ENCODE results near the gene ISX. TPM values are rescaled to one million over a fixed set of nuclear protein-coding genes. Genes with fewer than 3 reads are reported as not detected.

Gene ISX
- total RNA-seq, 1 donor from 2014 or later = not detected

DNA sequence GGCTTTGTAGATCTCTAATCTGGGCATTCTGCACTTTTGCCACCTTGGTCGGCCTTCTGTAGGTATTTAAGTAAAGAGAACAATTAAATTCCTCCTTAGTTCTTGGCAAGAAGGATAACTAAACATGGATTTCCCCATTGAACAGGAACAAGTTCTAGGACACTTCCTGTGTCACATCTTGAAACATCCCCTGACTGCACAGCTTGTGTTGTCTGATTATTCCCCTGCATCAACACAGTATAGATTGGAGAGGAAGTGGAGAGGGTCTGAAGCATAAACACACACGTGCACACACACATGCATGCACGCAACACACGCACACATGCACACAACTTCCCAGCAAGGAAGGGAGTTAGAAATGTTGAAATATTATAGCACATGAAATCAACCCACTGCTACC lies 8.6 kb downstream of the ISX start:
- no peak for DNase-seq
- H3K27ac ChIP-seq = no peak overlapping the region
- no peaks in the 10 kb centered on the region for H3K4me1 ChIP-seq
- H3K4me3 ChIP-seq = no peak overlapping the region
- TF ChIP-seq, protein P1, sequence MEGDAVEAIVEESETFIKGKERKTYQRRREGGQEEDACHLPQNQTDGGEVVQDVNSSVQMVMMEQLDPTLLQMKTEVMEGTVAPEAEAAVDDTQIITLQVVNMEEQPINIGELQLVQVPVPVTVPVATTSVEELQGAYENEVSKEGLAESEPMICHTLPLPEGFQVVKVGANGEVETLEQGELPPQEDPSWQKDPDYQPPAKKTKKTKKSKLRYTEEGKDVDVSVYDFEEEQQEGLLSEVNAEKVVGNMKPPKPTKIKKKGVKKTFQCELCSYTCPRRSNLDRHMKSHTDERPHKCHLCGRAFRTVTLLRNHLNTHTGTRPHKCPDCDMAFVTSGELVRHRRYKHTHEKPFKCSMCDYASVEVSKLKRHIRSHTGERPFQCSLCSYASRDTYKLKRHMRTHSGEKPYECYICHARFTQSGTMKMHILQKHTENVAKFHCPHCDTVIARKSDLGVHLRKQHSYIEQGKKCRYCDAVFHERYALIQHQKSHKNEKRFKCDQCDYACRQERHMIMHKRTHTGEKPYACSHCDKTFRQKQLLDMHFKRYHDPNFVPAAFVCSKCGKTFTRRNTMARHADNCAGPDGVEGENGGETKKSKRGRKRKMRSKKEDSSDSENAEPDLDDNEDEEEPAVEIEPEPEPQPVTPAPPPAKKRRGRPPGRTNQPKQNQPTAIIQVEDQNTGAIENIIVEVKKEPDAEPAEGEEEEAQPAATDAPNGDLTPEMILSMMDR (IDR thresholded peaks at IDR 0.05) = no peak
- intact Hi-C loops (cut with DNase I) = no loop called here
- H3K36me3 ChIP-seq = no peaks in the 10 kb centered on the region
- peaks cover 16% of the 10 kb centered on the region for H3K27me3 ChIP-seq (ENCODE audit: low read depth)
- H3K9me3 ChIP-seq = no peaks in the 10 kb centered on the region
- no peak for ATAC-seq

DNA sequence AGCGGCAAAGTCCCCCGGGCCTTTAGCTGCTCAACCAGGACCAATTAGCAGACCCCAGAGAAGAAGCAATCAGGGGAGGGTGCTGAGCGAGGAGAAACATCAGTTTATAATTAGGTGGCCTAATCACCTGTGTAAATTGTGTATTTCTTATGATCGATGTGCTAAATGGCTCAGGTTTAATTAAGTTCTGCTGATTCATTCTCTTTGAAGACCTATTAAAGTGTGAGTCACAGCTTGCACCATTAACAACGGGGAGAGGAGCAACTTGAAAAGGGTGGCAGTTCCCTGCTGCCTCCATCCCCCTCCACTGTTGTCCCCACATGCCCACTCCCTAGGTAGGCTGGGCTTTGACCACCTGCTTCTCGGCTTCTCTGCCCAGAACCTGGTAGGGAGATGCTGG lies 10.7 kb downstream of the ISX start:
- H3K27me3 ChIP-seq (ENCODE audit: low read depth) = peaks cover 19% of the 10 kb centered on the region
- DNase-seq (no peak), ATAC-seq (no peak)
- no peaks in the 10 kb centered on the region for H3K9me3 ChIP-seq
- H3K4me3 ChIP-seq = no peak overlapping the region
- intact Hi-C loops (cut with DNase I) = no loop called here
- no peaks in the 10 kb centered on the region for H3K36me3 ChIP-seq
- TF ChIP-seq, protein P1 (IDR thresholded peaks at IDR 0.05) = no peak
- no peaks in the 10 kb centered on the region for H3K4me1 ChIP-seq
- no peak overlapping the region for H3K27ac ChIP-seq

DNA sequence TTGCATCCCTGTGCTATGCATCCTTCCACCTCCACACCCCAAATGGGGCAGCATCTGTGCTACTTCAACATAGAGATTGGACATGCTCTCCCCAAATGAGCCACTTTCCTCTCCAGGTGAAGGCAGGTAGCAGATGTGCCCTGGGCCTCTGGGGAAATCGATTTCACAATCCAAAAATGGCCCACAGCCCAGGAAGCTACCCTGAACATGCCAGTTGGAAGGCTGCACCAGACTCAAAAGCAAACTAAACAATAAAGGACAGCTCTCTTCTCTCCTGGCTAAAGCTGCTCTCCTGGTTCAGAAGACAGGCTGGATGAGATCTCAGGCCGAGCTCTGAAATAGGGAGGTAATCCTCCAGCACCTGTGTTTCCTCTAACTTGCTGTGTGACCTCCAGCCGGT lies 19.7 kb downstream of the ISX start:
- Histone ChIP-seq H3K4me1 (no peaks in the 10 kb centered on the region), H3K36me3 (no peaks in the 10 kb centered on the region), H3K4me3 (no peak overlapping the region), H3K27me3 (ENCODE audit: low read depth) (peaks cover 3% of the 10 kb centered on the region), H3K9me3 (no peaks in the 10 kb centered on the region), H3K27ac (no peak overlapping the region)
- DNase-seq (no peak), ATAC-seq (no peak)
- intact Hi-C loops (cut with DNase I) = no loop called here
- TF ChIP-seq, protein P1 (IDR thresholded peaks at IDR 0.05) = no peak

DNA sequence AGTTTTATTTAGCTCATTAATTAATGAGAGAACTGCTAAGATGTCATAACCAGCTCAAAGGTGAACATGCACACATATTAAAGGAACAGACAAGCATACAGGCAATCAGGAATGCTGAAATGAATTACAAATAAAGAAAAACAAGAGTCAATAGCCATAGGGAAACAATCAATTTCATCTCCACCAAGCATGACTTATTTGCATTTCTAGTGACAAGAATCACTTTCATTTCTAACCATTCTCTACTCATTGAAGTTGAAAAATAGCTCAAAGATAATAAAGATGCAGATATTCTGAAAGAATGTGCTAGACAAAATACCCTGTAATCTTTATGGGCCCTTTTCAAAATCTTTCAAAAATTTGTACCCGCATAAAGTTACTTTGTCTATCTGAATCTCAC lies 23.2 kb downstream of the ISX start:
- intact Hi-C loops (cut with DNase I) = no loop called here
- Histone ChIP-seq H3K4me3 (no peak overlapping the region), H3K36me3 (no peaks in the 10 kb centered on the region), H3K4me1 (no peaks in the 10 kb centered on the region), H3K27ac (no peak overlapping the region), H3K27me3 (ENCODE audit: low read depth) (peaks cover 10% of the 10 kb centered on the region), H3K9me3 (no peaks in the 10 kb centered on the region)
- TF ChIP-seq, protein P1 (IDR thresholded peaks at IDR 0.05) = no peak
- no peak for DNase-seq
- ATAC-seq = no peak

DNA sequence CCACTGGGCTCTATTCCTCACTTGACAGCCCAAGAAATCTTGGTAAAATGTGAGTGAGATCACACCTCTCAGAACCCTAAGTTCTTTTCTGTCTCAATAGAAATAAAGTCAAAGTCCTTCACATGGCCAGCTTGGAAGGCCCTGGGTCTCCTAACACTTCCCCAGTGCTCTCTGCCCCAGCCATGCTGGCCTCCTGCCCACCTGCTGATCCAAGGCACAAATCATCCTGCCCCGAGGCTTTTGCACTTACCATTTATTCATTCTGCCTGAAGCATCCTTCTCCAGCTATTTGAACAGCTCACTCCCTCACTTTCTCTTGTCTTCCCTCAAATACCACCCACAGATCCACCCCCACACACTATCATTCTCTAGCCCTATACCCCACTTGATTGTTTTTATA lies 26.4 kb downstream of the ISX start:
- ATAC-seq = no peak
- TF ChIP-seq, protein P1 (IDR thresholded peaks at IDR 0.05) = no peak
- DNase-seq = no peak
- no peak overlapping the region for H3K4me3 ChIP-seq
- H3K27ac ChIP-seq = no peak overlapping the region
- H3K27me3 ChIP-seq (ENCODE audit: low read depth) = peaks cover 17% of the 10 kb centered on the region
- H3K9me3 ChIP-seq = no peaks in the 10 kb centered on the region
- H3K36me3 ChIP-seq = no peaks in the 10 kb centered on the region
- intact Hi-C loops (cut with DNase I) = no loop called here
- no peaks in the 10 kb centered on the region for H3K4me1 ChIP-seq

DNA sequence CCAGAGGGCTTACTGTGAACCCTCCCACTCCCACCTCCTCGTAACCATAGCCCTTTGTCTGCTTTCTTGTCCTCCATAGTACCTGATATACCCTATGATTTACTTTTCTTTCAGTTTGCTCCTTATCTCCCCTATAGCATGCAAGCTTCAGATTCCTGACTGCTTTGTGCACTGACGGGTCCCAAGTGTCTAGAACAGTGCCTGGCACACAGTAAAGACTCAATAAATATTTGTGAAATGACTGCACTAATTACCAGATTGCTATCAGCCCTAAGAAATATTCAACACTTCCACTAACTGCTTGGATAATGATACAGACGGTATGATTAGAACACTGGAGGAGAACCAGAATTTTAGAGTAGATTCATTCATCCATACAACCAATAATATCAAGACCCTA lies 33.0 kb downstream of the ISX start:
- TF ChIP-seq, protein P1 (IDR thresholded peaks at IDR 0.05) = no peak
- Histone ChIP-seq H3K9me3 (no peaks in the 10 kb centered on the region), H3K4me1 (no peaks in the 10 kb centered on the region), H3K4me3 (no peak overlapping the region), H3K36me3 (no peaks in the 10 kb centered on the region), H3K27ac (no peak overlapping the region), H3K27me3 (ENCODE audit: low read depth) (peaks cover 18% of the 10 kb centered on the region)
- DNase-seq (no peak), ATAC-seq (no peak)
- intact Hi-C loops (cut with DNase I) = no loop called here

Measured in lower lobe of right lung (tissue), 2 donors.